Endothelial cell of umbilical vein (primary cell): ENCODE results near the gene KLHL30. TPM values are rescaled to one million over a fixed set of nuclear protein-coding genes. Genes with fewer than 3 reads are reported as not detected.

ENCODE experiments used
- BruUV-seq: library from RNA; stranded (reverse); fragments of 400-500 nt; replicated peaks from 2 replicates; lab custom pipeline; 2021; lab: Mats Ljungman, UMichigan
- CTCF ChIA-PET: fragments of 300-600, 350-600 bp; sonication (Branson Sonifier 250); formaldehyde crosslinking; loops from one replicate; lab custom pipeline; 2021; ENCODE audit warnings: antibody characterized with exemption, inconsistent platforms; lab: Charles Lee
- POLR2A ChIA-PET: fragments of 300-600, 350-600 bp; sonication (Branson Sonifier 250); formaldehyde crosslinking; loops from one replicate; lab custom pipeline; 2021; ENCODE audit warnings: antibody characterized with exemption, inconsistent platforms; lab: Charles Lee
- DNase-seq: peaks from one replicate; pipeline ENCODE4 v3.0.0-alpha.2; 2011; ENCODE audit warnings: low read depth, low spot score
- FAIRE-seq: peaks from 2 replicates; lab custom pipeline; 2011; peaks lifted over from hg19 to GRCh38; lab: Jason Lieb, UNC
- H2AFZ ChIP-seq: 2 replicates; pipeline ENCODE4 v1.6.0; 2012; ENCODE audit warnings: low read depth, low read length, control low read depth, inconsistent platforms
- H3K27ac ChIP-seq: 2 replicates; pipeline ENCODE4 v1.5.1; 2011; ENCODE audit warnings: low read depth, mild to moderate bottlenecking, control low read depth, low read length, moderate library complexity; ENCODE audit not compliant: insufficient read depth
- H3K27me3 ChIP-seq, 2 experiments: 2 replicates each; pipeline versions ENCODE4 v1.6.0 to v1.6.1; 2011; ENCODE audit warnings: low read length in 2 of 2, mixed read lengths in 1 of 2; ENCODE audit not compliant: control insufficient read depth in 2 of 2, insufficient read depth in 2 of 2
- H3K36me3 ChIP-seq, 2 experiments: 2 replicates in 1 of 2; 3 replicates in 1 of 2; pipeline ENCODE4 v1.5.1; 2011; ENCODE audit warnings: low read length in 2 of 2, mild to moderate bottlenecking in 1 of 2, moderate library complexity in 1 of 2; ENCODE audit not compliant: control insufficient read depth in 2 of 2, insufficient read depth in 2 of 2; ENCODE audit errors: extremely low read depth in 1 of 2
- H3K4me1 ChIP-seq: 3 replicates; pipeline ENCODE4 v1.5.1; 2011; ENCODE audit warnings: mild to moderate bottlenecking, low read length; ENCODE audit not compliant: control insufficient read depth, insufficient read depth; ENCODE audit errors: extremely low read depth
- H3K4me2 ChIP-seq: 2 replicates; pipeline ENCODE4 v1.6.1; 2011; ENCODE audit warnings: low read length, control low read depth, mixed read lengths; ENCODE audit not compliant: insufficient read depth
- H3K4me3 ChIP-seq, 3 experiments: fragments of 200-600 bp in 1 of 3; sonication (generic), shearing (Covaris generic) in 1 of 3; replicated peaks in 1 of 3; 2 replicates each; pipeline ENCODE4 v1.5.1; 2011 to 2016; ENCODE audit warnings: control low read depth in 3 of 3, low read length in 3 of 3, mild to moderate bottlenecking in 2 of 3, inconsistent platforms in 1 of 3, low read depth in 1 of 3, moderate library complexity in 1 of 3; ENCODE audit not compliant: insufficient read depth in 1 of 3
- H3K79me2 ChIP-seq: 2 replicates; pipeline ENCODE4 v1.6.0; 2012; ENCODE audit warnings: low read length, inconsistent platforms; ENCODE audit not compliant: control insufficient read depth, insufficient read depth
- H3K9ac ChIP-seq: replicated peaks from 2 replicates; pipeline ENCODE3; 2011; ENCODE audit warnings: low read length, control low read depth; ENCODE audit not compliant: insufficient read depth; ENCODE audit errors: extremely low read depth
- H3K9me1 ChIP-seq: replicated peaks from 3 replicates; pipeline ENCODE4 v1.6.0; 2011; ENCODE audit warnings: mild to moderate bottlenecking, low read length; ENCODE audit not compliant: control insufficient read depth, insufficient read depth; ENCODE audit errors: extremely low read depth
- H3K9me3 ChIP-seq: replicated peaks from 2 replicates; pipeline ENCODE4 v1.5.1; 2012; ENCODE audit warnings: low read length, inconsistent platforms; ENCODE audit not compliant: control insufficient read depth, insufficient read depth
- H4K20me1 ChIP-seq: replicated peaks from 2 replicates; pipeline ENCODE3; 2011; ENCODE audit warnings: mild to moderate bottlenecking, low read length; ENCODE audit not compliant: control insufficient read depth, insufficient read depth; ENCODE audit errors: extremely low read depth
- EZH2 ChIP-seq: IDR thresholded peaks from 2 replicates; pipeline ENCODE4 v1.6.1; 2012; ENCODE audit warnings: borderline replicate concordance, low read depth, mild to moderate bottlenecking, moderate library complexity, low read length, inconsistent platforms; ENCODE audit not compliant: severe bottlenecking
- FOS ChIP-seq: IDR thresholded peaks from 2 replicates; pipeline ENCODE4 v1.6.1; 2011; ENCODE audit warnings: mild to moderate bottlenecking, low read length, moderate library complexity, borderline replicate concordance; ENCODE audit not compliant: insufficient read depth
- GATA2 ChIP-seq: IDR thresholded peaks from 2 replicates; pipeline ENCODE4 v1.7.0; 2011; ENCODE audit warnings: low read depth, mild to moderate bottlenecking, moderate library complexity, mixed read lengths, low read length; ENCODE audit not compliant: insufficient read length, insufficient read depth
- JUN ChIP-seq: IDR thresholded peaks from 2 replicates; pipeline ENCODE4 v1.6.1; 2011; ENCODE audit warnings: borderline replicate concordance, low read depth; ENCODE audit not compliant: insufficient read length, insufficient read depth
- MYC ChIP-seq: IDR thresholded peaks from one replicate; pipeline ENCODE4 v1.6.1; 2011; ENCODE audit warnings: mild to moderate bottlenecking, low read depth, low read length
- POLR2A ChIP-seq: IDR thresholded peaks from 2 replicates; pipeline ENCODE4 v1.6.1; 2012; ENCODE audit warnings: low read depth, mild to moderate bottlenecking, control low read depth, low read length
- POLR2AphosphoS5 ChIP-seq: IDR thresholded peaks from 2 replicates; pipeline ENCODE4 v1.6.1; 2012; ENCODE audit warnings: low read depth, mild to moderate bottlenecking, control low read depth, low read length, moderate library complexity; ENCODE audit not compliant: insufficient read depth
- dilution Hi-C: fragments of 300-500 bp; cut with MboI; formaldehyde crosslinking; loops from one replicate; pipeline ENCODE4 v1.15.0; 2019; ENCODE audit warnings: low sequenced_read_pairs; ENCODE audit not compliant: extremely low pct_ligation_motif_present
- intact Hi-C: fragments of 100-400 bp; cut with micrococcal nuclease; formaldehyde crosslinking; loops from one replicate; pipeline ENCODE4 v1.10.0; 2022
- polyA plus RNA-seq, 4 experiments: library from polyadenylated mRNA; depleted of rRNA in 3 of 4; stranded (reverse) in 3 of 4; unstranded in 1 of 4; fragments of >200 nt; gene quantifications; 2 replicates each; pipeline versions ENCODE4 v1.2.1 to v1.2.3, GENCODE V29; 2011 to 2012; ENCODE audit warnings: missing spikeins in 1 of 4
- total RNA-seq: library from RNA; stranded (reverse); gene quantifications from 2 replicates; pipeline ENCODE4 v1.2.3, GENCODE V29; 2021
- TF ChIP-seq, protein P1 (sequence below), 2 donors: IDR thresholded peaks; 1 replicate in 1 of 2; 2 replicates in 1 of 2; pipeline ENCODE4 v1.5.1; 2011; ENCODE audit warnings: low read length in 2 of 2, mild to moderate bottlenecking in 2 of 2, moderate library complexity in 2 of 2, control low read depth in 1 of 2, inconsistent platforms in 1 of 2, low read depth in 1 of 2; ENCODE audit not compliant: insufficient read depth in 1 of 2; ENCODE audit errors: extremely low read depth in 1 of 2
- TF ChIP-seq, protein P2 (sequence below): IDR thresholded peaks from 2 replicates; pipeline ENCODE4 v1.6.1; 2011; ENCODE audit not compliant: insufficient read depth, insufficient read length

The KLHL30 gene
- total and polyA plus RNA-seq, 2 donors (not counting 3 experiments of a cell fraction or from before 2014, with no cell fraction given) = not detected

DNA sequence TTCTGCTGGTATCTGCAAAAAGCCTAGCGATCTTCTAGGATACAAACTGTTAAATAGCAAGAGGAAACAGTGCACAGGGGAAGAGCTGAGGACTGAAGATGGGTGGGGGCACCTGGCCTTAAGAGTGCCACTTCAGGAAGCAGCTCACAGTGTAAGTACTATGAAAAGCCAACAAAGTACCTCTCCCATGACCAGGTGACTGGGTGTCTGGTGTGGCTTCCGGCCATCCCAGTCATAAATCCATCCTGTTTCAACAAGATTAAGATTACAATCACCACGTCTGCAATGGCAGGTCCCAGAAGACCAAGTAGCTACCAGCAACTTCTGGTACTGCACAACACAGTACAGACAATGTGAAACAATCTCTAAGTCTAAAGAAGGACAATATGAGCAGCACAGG is 36.2 kb downstream of the KLHL30 start:
- Histone ChIP-seq H3K27me3 (no peaks in the 10 kb centered on the region), H3K36me3 (peaks cover 13 to 27% of the 10 kb centered on the region in 2 experiments), H3K4me1 (peaks cover 16% of the 10 kb centered on the region), H4K20me1 (no peaks in the 10 kb centered on the region), H3K9me1 (no peaks in the 10 kb centered on the region), H3K79me2 (no peaks in the 10 kb centered on the region), H3K27ac (no peak overlapping the region), H3K9ac (no peak overlapping the region), H2AFZ (no peak overlapping the region), H3K4me2 (no peak overlapping the region), H3K4me3 (no peak overlapping the region), H3K9me3 (no peaks in the 10 kb centered on the region)
- DNase-seq (no peak), FAIRE-seq (no peak)
- no peak for TF ChIP-seq EZH2
- TF ChIP-seq, protein P1, sequence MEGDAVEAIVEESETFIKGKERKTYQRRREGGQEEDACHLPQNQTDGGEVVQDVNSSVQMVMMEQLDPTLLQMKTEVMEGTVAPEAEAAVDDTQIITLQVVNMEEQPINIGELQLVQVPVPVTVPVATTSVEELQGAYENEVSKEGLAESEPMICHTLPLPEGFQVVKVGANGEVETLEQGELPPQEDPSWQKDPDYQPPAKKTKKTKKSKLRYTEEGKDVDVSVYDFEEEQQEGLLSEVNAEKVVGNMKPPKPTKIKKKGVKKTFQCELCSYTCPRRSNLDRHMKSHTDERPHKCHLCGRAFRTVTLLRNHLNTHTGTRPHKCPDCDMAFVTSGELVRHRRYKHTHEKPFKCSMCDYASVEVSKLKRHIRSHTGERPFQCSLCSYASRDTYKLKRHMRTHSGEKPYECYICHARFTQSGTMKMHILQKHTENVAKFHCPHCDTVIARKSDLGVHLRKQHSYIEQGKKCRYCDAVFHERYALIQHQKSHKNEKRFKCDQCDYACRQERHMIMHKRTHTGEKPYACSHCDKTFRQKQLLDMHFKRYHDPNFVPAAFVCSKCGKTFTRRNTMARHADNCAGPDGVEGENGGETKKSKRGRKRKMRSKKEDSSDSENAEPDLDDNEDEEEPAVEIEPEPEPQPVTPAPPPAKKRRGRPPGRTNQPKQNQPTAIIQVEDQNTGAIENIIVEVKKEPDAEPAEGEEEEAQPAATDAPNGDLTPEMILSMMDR (IDR thresholded peaks at IDR 0.05; ENCODE audit: extremely low read depth in 1 of 2, insufficient read depth in 1 of 2, low read depth in 1 of 2, low read length in 2 of 2) = no peak
- no peak for TF ChIP-seq FOS
- TF ChIP-seq MYC = no peak
- no peak for TF ChIP-seq JUN
- TF ChIP-seq GATA2 = no peak
- no peak for TF ChIP-seq POLR2AphosphoS5
- TF ChIP-seq, protein P2, sequence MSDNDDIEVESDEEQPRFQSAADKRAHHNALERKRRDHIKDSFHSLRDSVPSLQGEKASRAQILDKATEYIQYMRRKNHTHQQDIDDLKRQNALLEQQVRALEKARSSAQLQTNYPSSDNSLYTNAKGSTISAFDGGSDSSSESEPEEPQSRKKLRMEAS = no peak
- TF ChIP-seq POLR2A = no peak
- ChIA-PET POLR2A (no interaction called here), CTCF (no interaction called here)
- BruUV-seq = no TSS peak
- dilution Hi-C loops (no loop called here), intact Hi-C loops (no loop called here)
